Pancreas (tissue), 10 donors: ENCODE measurements around the gene HSPB2. TPM values are rescaled to one million over a fixed set of nuclear protein-coding genes. Genes with fewer than 3 reads are reported as not detected.
"Not testable (repeated sequence)": the region's sequence is repeated elsewhere in the genome, so short reads cannot be mapped to it uniquely, and the experiment has no call there.

ENCODE experiments used
- ATAC-seq, 4 donors: fragments of 200-7000 bp; cut with Tn5 transposase; one replicate each; pipeline versions ENCODE4 v1.8.0 to v1.9.1; 2020; ENCODE audit warnings: mild to moderate bottlenecking in 4 of 4, moderate library complexity in 4 of 4
- DNase-seq, 6 donors: peaks; one replicate each; pipeline ENCODE4 v3.0.0-alpha.2; 2020
- FAIRE-seq: peaks from 2 replicates; lab custom pipeline; 2012; peaks lifted over from hg19 to GRCh38; lab: Jason Lieb, UNC
- H3K27ac ChIP-seq, 4 donors: fragments of 200-600 bp; sonication (generic); 1 replicate in 3 of 4; 2 replicates in 1 of 4; pipeline versions ENCODE4 v1.5.0 to v1.8.0; 2020
- H3K27me3 ChIP-seq, 4 donors: fragments of 200-600 bp; one replicate each; pipeline ENCODE4 v1.8.0; 2021
- H3K36me3 ChIP-seq, 3 donors: fragments of 200-600 bp; sonication (generic) in 1 of 3; one replicate each; pipeline versions ENCODE4 v1.5.0 to v1.8.0; 2020 to 2021
- H3K4me1 ChIP-seq, 3 donors: fragments of 200-600 bp; one replicate each; pipeline ENCODE4 v1.8.0; 2021
- H3K4me3 ChIP-seq, 4 donors: fragments of 200-600 bp; sonication (generic) in 2 of 4; one replicate each; pipeline versions ENCODE4 v1.5.0 to v1.8.0; 2020 to 2021
- H3K9me3 ChIP-seq, 4 donors: fragments of 200-600 bp; one replicate each; pipeline ENCODE4 v1.8.0; 2021
- CTCF ChIP-seq, 4 donors: fragments of 200-600 bp; sonication (generic) in 3 of 4; IDR thresholded peaks; one replicate each; pipeline versions ENCODE4 v1.5.0 to v1.8.0; 2021; ENCODE audit warnings: antibody characterized with exemption in 4 of 4
- WGBS, 2 donors: extraction: QIAGEN DNeasy Blood & Tissue Kit; methylation state at CpG; one replicate each; pipeline ENCODE4 v1.1.7; 2013; 5-methylcytosine and 5-hydroxymethylcytosine counted together
- intact Hi-C, 3 donors: fragments of 100-400 bp; cut with DNase I; formaldehyde crosslinking; loops; one replicate each; pipeline versions ENCODE4 v1.11.1 to v1.14.2; 2022
- polyA plus RNA-seq, 2 donors: library from polyadenylated mRNA; stranded (reverse); fragments of 200-250 nt; gene quantifications; one replicate each; pipeline ENCODE4 v1.2.3, GENCODE V29; 2013
- total RNA-seq, 6 donors: library from RNA; stranded (reverse); fragmentation: NEBNext Ultra II Directional in 4 of 6; extraction: Animal tissue kit (Norgen Biotek cat#: 25700) in 4 of 6; gene quantifications; one replicate each; pipeline versions ENCODE4 v1.2.1 to v1.2.4, GENCODE V29; 2021 to 2023
- donor health status: healthy with polysubstance abuse.
- donor health status: DM: no; HTN: no; CAD: no; lungs with moderate emphysema.
- donor health status: DM: no; HTN: no; CAD: no.
- donor health status: control.
- donor health status: control.
- donor health status: Bipolar disorder and iron deficiency.
- donor health status: DM: yes; HTN: yes; CAD: no.
- donor health status: DM: no; HTN: no; CAD: no.
- donor health status: DM: no; HTN: no; CAD: no.
- donor health status: DM: yes; HTN: yes; CAD: no.

Gene HSPB2
- total and polyA plus RNA-seq, 8 donors, result 0.32 to 1.5 (median 0.78) TPM; not detected in 1

GRCh38 chr11:111882202-111882601 lies 30.3 kb upstream of the HSPB2 start:
- WGBS, 2 donors, result 86 to 88% methylated on average over 5 of the region's 5 CpGs
- no peak overlapping the region for H3K27ac ChIP-seq
- no peaks in the 10 kb centered on the region for H3K4me1 ChIP-seq
- H3K9me3 ChIP-seq, result no peaks in the 10 kb centered on the region
- no peak for ATAC-seq
- H3K27me3 ChIP-seq, result no peaks in the 10 kb centered on the region
- intact Hi-C loops, result loop anchor here in 1 of 3 donors (5.0 kb wide), 1 partner anchor 40 kb away; no protein-coding TSS in a partner anchor
- no peak for DNase-seq
- FAIRE-seq, result no peak
- peaks cover 0 to 3% (median 0%) of the 10 kb centered on the region in 3 donors for H3K36me3 ChIP-seq
- no peak overlapping the region for H3K4me3 ChIP-seq
- no peak for TF ChIP-seq CTCF (IDR thresholded peaks at IDR 0.05)

- H3K4me3 ChIP-seq, H3K36me3 ChIP-seq, DNase-seq, H3K27me3 ChIP-seq, H3K27ac ChIP-seq, H3K9me3 ChIP-seq, FAIRE-seq, H3K4me1 ChIP-seq, intact Hi-C loops, ATAC-seq: not testable (repeated sequence)
- 71 to 90% methylated on average over 4 of the region's 4 CpGs for WGBS, 2 donors
These were observed 27.5 kb upstream of the HSPB2 start for GRCh38 chr11:111885053-111885452.

DNA sequence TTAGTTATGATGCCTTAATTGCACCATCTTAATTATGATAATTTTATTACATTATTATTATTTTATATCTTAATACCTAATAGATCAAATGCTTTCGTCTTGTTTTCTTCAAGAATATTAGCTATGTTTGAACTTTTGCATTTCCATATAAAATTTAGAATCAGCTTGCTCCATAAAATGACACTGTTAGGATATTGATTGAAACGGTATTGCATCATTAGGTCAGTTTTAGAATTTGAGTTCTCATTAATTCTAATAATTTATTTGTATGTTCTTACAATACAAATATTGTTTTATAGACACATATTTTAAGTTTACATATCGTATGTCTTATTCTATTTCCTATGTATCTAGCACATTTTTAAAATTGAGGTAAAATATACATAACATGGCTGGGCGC lies 26.5 kb upstream of the HSPB2 start:
- FAIRE-seq, result peak; percentile 57
- intact Hi-C loops, result no loop called here

GRCh38 chr11:111886844-111887243 lies 25.7 kb upstream of the HSPB2 start:
- Histone ChIP-seq H3K9me3 (no peaks in the 10 kb centered on the region), H3K27ac (no peak overlapping the region), H3K27me3 (no peaks in the 10 kb centered on the region), H3K4me1 (no peaks in the 10 kb centered on the region), H3K4me3 (no peak overlapping the region), H3K36me3 (peaks cover 0 to 3% (median 0%) of the 10 kb centered on the region in 3 donors)
- ATAC-seq (no peak), DNase-seq (no peak), FAIRE-seq (no peak)
- TF ChIP-seq CTCF (IDR thresholded peaks at IDR 0.05), result no peak
- WGBS, 2 donors, result 75 to 80% methylated on average over 2 of the region's 2 CpGs
- intact Hi-C loops, result no loop called here

More for the DNA sequence above, 26.5 kb upstream of the HSPB2 start:
- Histone ChIP-seq H3K27ac (no peak overlapping the region), H3K4me1 (no peaks in the 10 kb centered on the region), H3K4me3 (no peak overlapping the region), H3K36me3 (peaks cover 0 to 3% (median 0%) of the 10 kb centered on the region in 3 donors), H3K9me3 (no peaks in the 10 kb centered on the region), H3K27me3 (no peaks in the 10 kb centered on the region)
- no peak for ATAC-seq
- WGBS, 2 donors, result 76 to 87% methylated on average over 4 of the region's 4 CpGs
- DNase-seq, result no peak
- TF ChIP-seq CTCF (IDR thresholded peaks at IDR 0.05), result no peak

- H3K27me3 ChIP-seq, result no peaks in the 10 kb centered on the region
- TF ChIP-seq CTCF (IDR thresholded peaks at IDR 0.05), result no peak
- no peak overlapping the region for H3K27ac ChIP-seq
- WGBS, 2 donors, result 64 to 73% methylated on average over 2 of the region's 2 CpGs
- H3K4me1 ChIP-seq, result no peaks in the 10 kb centered on the region
- no peaks in the 10 kb centered on the region for H3K9me3 ChIP-seq
- no peak overlapping the region for H3K4me3 ChIP-seq
- no peaks in the 10 kb centered on the region for H3K36me3 ChIP-seq
- DNase-seq (no peak), ATAC-seq (no peak), FAIRE-seq (no peak)
- intact Hi-C loops, result no loop called here
These were observed 7.1 kb upstream of the HSPB2 start for GRCh38 chr11:111905411-111905810.
